KMS-11 (cell line): ENCODE measurements around the gene FAM107B.

Experiments used
- H2AFZ ChIP-seq: fragments of 200-600 bp; sonication (generic); 2 replicates; pipeline ENCODE4 v1.6.1; 2016; ENCODE audit warnings: antibody characterized with exemption, mixed run types, low read depth
- H3K27ac ChIP-seq: fragments of 200-600 bp; sonication (generic); 2 replicates; pipeline ENCODE4 v1.6.1; 2016; ENCODE audit warnings: mild to moderate bottlenecking, mixed run types
- H3K27me3 ChIP-seq: fragments of 200-600 bp; sonication (generic); 2 replicates; pipeline ENCODE4 v1.6.1; 2017; ENCODE audit warnings: mild to moderate bottlenecking, low read depth, mixed run types, moderate library complexity; ENCODE audit not compliant: insufficient read depth
- H3K36me3 ChIP-seq: fragments of 200-600 bp; sonication (generic); 2 replicates; pipeline ENCODE4 v1.6.1; 2017; ENCODE audit warnings: mild to moderate bottlenecking, mixed run types; ENCODE audit not compliant: insufficient read depth
- H3K4me1 ChIP-seq: fragments of 200-600 bp; sonication (generic); 2 replicates; pipeline ENCODE4 v1.6.1; 2016; ENCODE audit warnings: mild to moderate bottlenecking, low read depth, mixed run types; ENCODE audit not compliant: poor library complexity, severe bottlenecking
- H3K4me2 ChIP-seq: fragments of 200-600 bp; sonication (generic); 2 replicates; pipeline ENCODE4 v1.7.0; 2016; ENCODE audit warnings: mild to moderate bottlenecking, mixed run types
- H3K4me3 ChIP-seq: fragments of 200-600 bp; sonication (generic); IDR thresholded peaks from 2 replicates; pipeline ENCODE4 v1.6.1; 2017; ENCODE audit warnings: low read depth, low read length, mixed read lengths; ENCODE audit not compliant: insufficient read depth
- H3K79me2 ChIP-seq: fragments of 200-600 bp; sonication (generic); 2 replicates; pipeline ENCODE4 v1.6.1; 2016; ENCODE audit warnings: low read depth, mixed run types; ENCODE audit not compliant: insufficient read depth
- H3K9ac ChIP-seq: fragments of 200-600 bp; sonication (generic); 2 replicates; pipeline ENCODE4 v1.6.1; 2016; ENCODE audit warnings: mild to moderate bottlenecking, mixed run types
- H4K20me1 ChIP-seq: fragments of 200-600 bp; sonication (generic); 2 replicates; pipeline ENCODE4 v1.6.1; 2016; ENCODE audit warnings: mild to moderate bottlenecking, mixed run types; ENCODE audit not compliant: insufficient read depth
- CTCF ChIP-seq: fragments of 200-600 bp; sonication (generic); conservative IDR thresholded peaks from 2 replicates; pipeline ENCODE4 v1.6.1; 2017; ENCODE audit warnings: low read depth, mild to moderate bottlenecking, antibody characterized with exemption, low read length, moderate library complexity, mixed read lengths

The FAM107B gene

GRCh38 chr10:14687340-14687739 lies 87.4 kb downstream of the FAM107B start:
- Histone ChIP-seq H3K79me2 (no peaks in the 10 kb centered on the region), H3K9ac (no peak overlapping the region), H3K27ac (no peak overlapping the region), H3K27me3 (no peaks in the 10 kb centered on the region), H4K20me1 (no peaks in the 10 kb centered on the region), H3K4me1 (no peaks in the 10 kb centered on the region), H3K4me2 (no peak overlapping the region), H3K4me3 (no peak overlapping the region), H2AFZ (no peak overlapping the region), H3K36me3 (no peaks in the 10 kb centered on the region)
- TF ChIP-seq CTCF = no peak

GRCh38 chr10:14686356-14686755 lies 88.3 kb downstream of the FAM107B start:
- H4K20me1 ChIP-seq = no peaks in the 10 kb centered on the region
- H3K4me2 ChIP-seq = no peak overlapping the region
- no peak for TF ChIP-seq CTCF
- H3K9ac ChIP-seq = no peak overlapping the region
- no peak overlapping the region for H3K4me3 ChIP-seq
- no peaks in the 10 kb centered on the region for H3K79me2 ChIP-seq
- H3K4me1 ChIP-seq = no peaks in the 10 kb centered on the region
- H3K27me3 ChIP-seq = no peaks in the 10 kb centered on the region
- H2AFZ ChIP-seq = no peak overlapping the region
- no peaks in the 10 kb centered on the region for H3K36me3 ChIP-seq
- no peak overlapping the region for H3K27ac ChIP-seq

GRCh38 chr10:14684354-14684753 lies 90.3 kb downstream of the FAM107B start:
- no peak overlapping the region for H2AFZ ChIP-seq
- no peak overlapping the region for H3K27ac ChIP-seq
- H3K79me2 ChIP-seq = no peaks in the 10 kb centered on the region
- H4K20me1 ChIP-seq = no peaks in the 10 kb centered on the region
- no peak overlapping the region for H3K4me3 ChIP-seq
- H3K4me1 ChIP-seq = no peaks in the 10 kb centered on the region
- H3K4me2 ChIP-seq = no peak overlapping the region
- H3K27me3 ChIP-seq = no peaks in the 10 kb centered on the region
- no peak for TF ChIP-seq CTCF
- no peaks in the 10 kb centered on the region for H3K36me3 ChIP-seq
- no peak overlapping the region for H3K9ac ChIP-seq

- no peaks in the 10 kb centered on the region for H3K36me3 ChIP-seq
- no peak overlapping the region for H3K9ac ChIP-seq
- H3K4me2 ChIP-seq = no peak overlapping the region
- no peaks in the 10 kb centered on the region for H3K4me1 ChIP-seq
- H3K27ac ChIP-seq = no peak overlapping the region
- no peak overlapping the region for H2AFZ ChIP-seq
- no peaks in the 10 kb centered on the region for H3K27me3 ChIP-seq
- no peaks in the 10 kb centered on the region for H4K20me1 ChIP-seq
- H3K4me3 ChIP-seq = no peak overlapping the region
- no peaks in the 10 kb centered on the region for H3K79me2 ChIP-seq
- TF ChIP-seq CTCF = no peak
Observed at GRCh38 chr10:14683256-14683655, 91.4 kb downstream of the FAM107B start.

- Histone ChIP-seq H3K9ac (no peak overlapping the region), H3K36me3 (no peaks in the 10 kb centered on the region), H4K20me1 (no peaks in the 10 kb centered on the region), H2AFZ (no peak overlapping the region), H3K27ac (no peak overlapping the region), H3K27me3 (no peaks in the 10 kb centered on the region), H3K4me2 (no peak overlapping the region), H3K4me3 (no peak overlapping the region), H3K4me1 (no peaks in the 10 kb centered on the region), H3K79me2 (no peaks in the 10 kb centered on the region)
- TF ChIP-seq CTCF = no peak
Observed at GRCh38 chr10:14681802-14682201, 92.9 kb downstream of the FAM107B start.
